ENCODE data around the gene PTPN22.
"Not testable (repeated sequence)": the region's sequence is repeated elsewhere in the genome, so short reads cannot be mapped to it uniquely, and the experiment has no call there.

The PTPN22 gene

GRCh38 chr1:113886417-113887401 lies 15.2 kb upstream of the PTPN22 start:
- no peak for DNase-seq

- DNase-seq = no peak
Observed at GRCh38 chr1:113881661-113882060, 10.1 kb upstream of the PTPN22 start.

DNA sequence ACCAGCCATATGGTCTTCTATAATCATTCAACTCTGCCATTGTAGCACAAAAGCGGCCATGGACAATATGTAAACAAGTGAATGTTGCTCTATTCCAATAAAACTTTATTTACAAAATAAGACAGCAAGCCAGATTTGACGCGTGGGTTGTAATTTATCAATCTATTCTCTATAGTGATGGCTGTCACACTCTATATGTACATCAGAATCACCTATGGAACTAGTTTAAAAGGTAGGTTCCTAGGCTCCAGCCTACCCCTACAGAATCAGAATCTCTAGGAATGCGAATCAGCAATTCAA lies 8.2 kb upstream of the PTPN22 start:
- no peak for DNase-seq

GRCh38 chr1:113876176-113876575 lies 4.7 kb upstream of the PTPN22 start:
- no peak for DNase-seq

DNA sequence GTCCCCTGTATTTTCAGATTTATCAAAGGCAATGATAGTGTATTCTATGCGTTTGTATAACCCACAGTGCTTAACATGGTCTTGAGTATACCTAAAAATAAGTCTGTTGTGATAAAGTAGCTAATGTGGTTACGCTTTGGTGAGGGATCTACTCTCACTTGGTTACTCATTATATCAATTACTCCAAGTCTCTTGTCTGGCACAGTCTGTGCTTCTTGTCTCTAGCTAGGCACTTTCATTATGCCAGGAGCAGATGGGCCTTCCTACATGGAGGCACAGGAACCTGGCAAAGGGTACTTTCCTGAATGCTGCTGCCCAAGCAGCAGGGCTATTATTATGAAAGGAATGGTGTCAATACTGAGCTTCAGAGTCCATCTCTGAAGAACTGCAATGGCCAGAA lies 4.2 kb upstream of the PTPN22 start:
- no peak for DNase-seq

- DNase-seq = no peak
Observed at GRCh38 chr1:113874012-113874879, 2.7 kb upstream of the PTPN22 start.

DNA sequence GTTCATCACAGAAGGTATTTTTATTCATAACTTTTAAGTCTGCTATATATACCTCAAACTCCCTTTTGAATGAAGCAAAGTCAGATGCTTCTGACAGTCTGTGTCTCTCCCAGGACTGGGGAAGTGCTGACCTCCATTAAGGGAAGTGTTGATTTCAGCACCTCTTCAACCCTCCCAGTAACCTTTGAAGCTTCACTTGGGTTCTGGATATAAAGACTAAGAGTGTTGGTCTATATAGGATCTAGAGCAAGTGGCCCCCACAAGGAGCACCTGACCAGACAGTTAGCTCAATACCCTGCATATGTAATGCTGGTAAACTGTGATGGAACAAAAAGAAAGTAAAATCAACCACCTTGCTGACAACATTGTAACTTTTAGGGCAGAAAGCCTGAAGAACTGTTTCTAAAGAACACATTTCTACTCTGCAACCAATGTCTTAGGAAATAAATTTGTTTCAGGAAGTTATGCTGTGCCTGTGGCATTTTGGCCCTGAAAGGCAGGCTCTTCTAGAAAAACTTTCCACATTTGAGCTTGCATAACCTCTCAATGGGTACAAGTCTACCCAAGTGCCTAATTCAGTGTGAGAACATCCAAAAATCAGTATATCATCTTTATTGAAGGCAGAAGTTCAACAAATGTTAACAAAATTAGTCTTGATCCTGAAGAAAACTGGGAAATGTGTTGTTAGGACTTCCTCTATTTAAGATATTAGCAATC lies 865 bp upstream of the PTPN22 start:
- no peak for DNase-seq

- no peak for DNase-seq
Observed at GRCh38 chr1:113870778-113871177, 734 bp downstream of the PTPN22 start.

DNA sequence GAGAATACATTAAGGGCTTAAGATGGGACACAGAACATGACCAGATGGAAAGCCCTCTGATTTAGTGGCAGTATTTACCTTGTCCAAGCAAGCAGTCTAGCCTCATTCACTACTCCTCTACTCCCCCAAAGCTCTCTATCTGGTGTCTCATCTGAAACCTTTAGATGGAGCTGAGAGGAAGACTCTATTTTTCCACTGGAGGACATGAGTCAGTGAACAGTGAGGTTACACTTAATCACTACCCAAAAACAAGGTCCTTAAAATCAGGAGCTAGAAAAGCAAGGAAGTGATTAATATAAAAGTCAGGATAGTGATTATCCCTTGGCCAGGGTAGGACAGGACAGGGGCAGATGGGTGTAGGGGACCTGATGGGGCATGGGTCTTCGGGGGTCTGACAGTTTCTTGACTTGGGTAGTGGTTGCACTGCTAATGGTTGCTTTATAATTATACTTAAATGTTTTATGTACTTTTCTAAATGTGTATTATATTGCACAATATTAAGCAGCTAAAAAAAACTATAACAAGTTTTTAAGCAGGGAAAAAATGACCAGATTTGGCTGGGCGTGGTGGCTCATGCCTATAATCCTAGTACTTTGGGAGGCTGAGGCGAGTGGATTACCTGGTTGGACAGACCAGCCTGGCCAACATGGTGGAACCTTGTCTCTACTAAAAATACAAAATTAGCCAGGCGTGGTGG lies 3.0 kb downstream of the PTPN22 start:
- DNase-seq = no peak

GRCh38 chr1:113861641-113862040 lies 9.9 kb downstream of the PTPN22 start:
- no peak for DNase-seq

DNA sequence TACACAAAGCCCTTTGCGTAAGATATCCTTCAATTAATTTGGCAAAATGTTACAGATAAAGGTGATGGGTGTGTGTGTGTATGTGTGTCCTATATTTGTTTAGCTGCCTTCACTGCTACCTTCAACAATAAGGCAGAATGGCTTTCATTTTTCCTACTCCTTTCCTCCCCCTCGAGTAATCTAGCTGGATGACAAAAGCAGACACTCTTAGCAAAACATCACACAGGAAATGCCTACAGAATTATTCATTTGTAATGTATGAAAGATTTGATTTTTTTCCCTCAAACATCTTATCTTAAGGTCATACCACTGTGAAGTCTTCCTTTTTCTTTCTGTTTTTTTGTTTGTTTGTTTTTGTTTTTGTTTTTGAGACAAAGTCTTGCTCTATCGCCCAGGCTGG lies 10.6 kb downstream of the PTPN22 start:
- no peak for DNase-seq

GRCh38 chr1:113859478-113860175 lies 11.9 kb downstream of the PTPN22 start:
- DNase-seq = no peak

DNA sequence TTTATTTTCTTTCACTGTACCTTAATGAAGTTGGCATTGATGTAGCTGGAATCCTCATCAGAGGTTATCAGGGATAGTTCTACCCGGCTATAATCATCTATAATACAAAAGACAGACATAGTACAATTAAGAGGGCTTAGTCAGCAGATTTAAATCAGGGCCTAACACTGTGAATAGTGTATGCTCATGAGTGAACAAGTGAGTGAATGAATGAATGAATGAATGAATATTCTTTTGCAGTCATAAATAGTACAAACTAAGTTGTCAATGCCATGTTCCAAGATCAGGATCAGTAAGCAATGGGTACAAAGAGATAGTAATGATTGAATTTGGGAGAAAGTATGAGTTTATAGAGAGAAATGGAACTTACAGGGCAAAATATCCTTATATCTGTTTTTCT lies 12.5 kb downstream of the PTPN22 start:
- DNase-seq = no peak

DNA sequence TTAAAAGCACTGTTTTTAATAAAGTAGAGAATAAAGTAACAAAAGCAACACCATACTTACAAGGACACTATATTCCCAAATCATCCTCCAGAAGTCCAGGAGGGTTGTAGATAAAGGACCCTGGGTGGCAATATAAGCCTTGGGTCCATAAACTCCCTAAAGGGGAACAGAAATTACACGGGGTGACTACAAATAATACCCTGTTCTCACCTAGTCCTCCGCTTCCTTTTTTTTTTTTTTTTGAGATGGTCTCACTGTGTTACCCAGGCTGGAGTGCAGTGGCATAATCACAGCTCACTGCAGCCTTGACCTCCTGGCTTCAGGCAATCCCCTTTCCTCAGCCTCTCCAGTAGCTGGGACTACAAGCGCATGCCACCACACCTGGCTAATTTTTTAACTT lies 13.1 kb downstream of the PTPN22 start:
- DNase-seq = no peak

GRCh38 chr1:113857776-113858175 lies 13.7 kb downstream of the PTPN22 start:
- no peak for DNase-seq

GRCh38 chr1:113856401-113856790 lies 15.1 kb downstream of the PTPN22 start:
- no peak for DNase-seq

GRCh38 chr1:113855630-113856400 lies 15.7 kb downstream of the PTPN22 start:
- DNase-seq = no peak

DNA sequence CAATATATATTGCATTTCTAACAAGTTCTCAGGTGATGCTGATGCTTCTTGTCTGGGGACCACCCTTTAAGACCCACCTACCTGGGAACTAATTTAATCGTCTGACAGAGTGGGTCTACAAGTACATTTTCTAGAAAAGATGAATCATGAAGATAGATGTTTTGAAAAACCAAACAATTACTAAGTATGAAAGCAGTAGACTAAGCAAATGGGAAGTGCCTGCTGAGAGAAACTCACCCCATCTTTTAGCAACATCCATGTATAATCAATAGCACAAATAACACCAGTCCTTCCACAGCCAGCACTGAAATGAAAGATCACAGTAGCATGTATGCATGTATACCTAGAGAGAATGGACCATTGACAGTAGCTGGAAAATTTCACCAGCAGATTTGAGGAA lies 17.3 kb downstream of the PTPN22 start:
- no peak for DNase-seq

GRCh38 chr1:113852694-113853093 lies 18.8 kb downstream of the PTPN22 start:
- DNase-seq = not testable (repeated sequence)

- DNase-seq = no peak
Observed at GRCh38 chr1:113850127-113850796, 21.2 kb downstream of the PTPN22 start.

DNA sequence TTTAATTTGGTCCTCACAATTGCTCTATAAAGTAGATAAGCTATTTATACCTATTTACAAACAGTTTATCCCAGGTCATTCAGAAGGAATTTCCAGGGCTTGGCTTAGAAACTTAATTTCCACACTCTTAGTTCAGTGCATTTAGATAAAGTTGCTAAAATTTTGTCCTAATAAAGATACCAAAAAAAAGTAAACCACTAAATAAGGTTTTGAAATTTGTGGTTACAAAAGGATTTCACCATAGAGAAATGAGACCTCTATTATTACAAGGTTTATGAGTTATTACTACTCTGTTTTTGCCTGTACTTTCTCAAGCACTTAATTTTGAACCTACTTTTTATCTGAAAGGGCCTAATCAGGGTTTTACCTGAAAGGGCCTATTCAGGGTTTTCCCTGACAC lies 22.4 kb downstream of the PTPN22 start:
- no peak for DNase-seq
